ENCODE data around the gene DNAJC11. TPM values are rescaled to one million over a fixed set of nuclear protein-coding genes. Genes with fewer than 3 reads are reported as not detected.

DNAJC11 gene
- total RNA-seq, 1 experiment from 2014 or later, result 75.6 TPM

- ChIA-PET RAD21 (ENCODE audit: low non-redundant PET in 1 of 2, low total read pairs in 2 of 2, uncharacterized antibody in 2 of 2, unreplicated experiment in 2 of 2) (no interaction called here), CTCF (interaction anchor here (0.9 kb wide), 1 partner anchor 112 kb away, joined by 4 read pairs; no protein-coding TSS in a partner anchor), POLR2A (interaction anchor here (0.7 to 1.6 kb wide), 5 partner anchors 11 to 29 kb away, joined by 3 to 10 read pairs (median 4); partner anchors contain the start of genes THAP3 and ZBTB48)
- peaks cover 14% of the 10 kb centered on the region; the same call in 1 of the 2 replicates for H4K20me1 ChIP-seq (ENCODE audit: insufficient read depth)
- H3K27me3 ChIP-seq (ENCODE audit: insufficient read depth, low read length), result no peaks in the 10 kb centered on the region
- peak overlapping the region; percentile 85 for H3K9ac ChIP-seq (ENCODE audit: low read length)
- BruUV-seq (replicated peaks), result no TSS peak
- H3K9me3 ChIP-seq (ENCODE audit: control insufficient read depth in 1 of 2, insufficient read depth in 1 of 2, low read depth in 1 of 2, low read length in 2 of 2), result no peaks in the 10 kb centered on the region
- H2AFZ ChIP-seq (ENCODE audit: low read depth, low read length, poor library complexity, severe bottlenecking), result no peak overlapping the region
- ATAC-seq (peak; percentile 52), DNase-seq (ENCODE audit: low read depth, low spot score) (no peak)
- peak overlapping the region; percentile 86 for H3K4me2 ChIP-seq (ENCODE audit: low read length)
- intact Hi-C loops (cut with micrococcal nuclease), result loop anchor here (2.0 kb wide), 1 partner anchor 47 kb away; the partner anchor contains the start of genes NOL9 and TAS1R1
- TF ChIP-seq ZFX (IDR thresholded peaks at IDR 0.05) (peak; percentile 78; the same call in 1 of the 2 replicates), TCF7L2 (IDR thresholded peaks at IDR 0.05; ENCODE audit: borderline replicate concordance, extremely low read depth, insufficient read depth, insufficient read length) (peak; percentile 15), CEBPB (IDR thresholded peaks at IDR 0.05; ENCODE audit: low read depth) (no peak), SP1 (IDR thresholded peaks at IDR 0.05; ENCODE audit: low read depth) (no peak), EZH2phosphoT487 (IDR thresholded peaks at IDR 0.05; ENCODE audit: borderline replicate concordance) (no peak), POLR2AphosphoS5 (IDR thresholded peaks at IDR 0.05; ENCODE audit: low read depth, low read length) (peak; percentile 24; the same call in 1 of the 2 replicates)
- no peaks in the 10 kb centered on the region for H3K9me2 ChIP-seq (ENCODE audit: insufficient read depth)
- peaks cover 55% of the 10 kb centered on the region for H3K79me2 ChIP-seq (ENCODE audit: insufficient read depth, low read length)
- peak overlapping the region; percentile 95 for H3K27ac ChIP-seq (ENCODE audit: low read depth, low read length)
- peaks cover 11 to 25% of the 10 kb centered on the region in 2 experiments; a peak in 3 of 4 replicates for H3K36me3 ChIP-seq (ENCODE audit: control insufficient read depth in 1 of 2, insufficient read depth in 2 of 2, low read length in 2 of 2)
- H3K4me1 ChIP-seq (ENCODE audit: control insufficient read depth in 1 of 2, insufficient read depth in 2 of 2, low read length in 2 of 2), result peaks cover 22 to 33% of the 10 kb centered on the region in 2 experiments
- peak overlapping the region; percentile 87 to 96 for H3K4me3 ChIP-seq (replicated peaks in 1 of 2; ENCODE audit: low read depth in 1 of 2, low read length in 2 of 2)
Observed at GRCh38 chr1:6601923-6602668, 99.5 kb downstream of the DNAJC11 start.

Measured in HCT116 (cell line).